ENCODE results near the gene ATXN10.

DNA sequence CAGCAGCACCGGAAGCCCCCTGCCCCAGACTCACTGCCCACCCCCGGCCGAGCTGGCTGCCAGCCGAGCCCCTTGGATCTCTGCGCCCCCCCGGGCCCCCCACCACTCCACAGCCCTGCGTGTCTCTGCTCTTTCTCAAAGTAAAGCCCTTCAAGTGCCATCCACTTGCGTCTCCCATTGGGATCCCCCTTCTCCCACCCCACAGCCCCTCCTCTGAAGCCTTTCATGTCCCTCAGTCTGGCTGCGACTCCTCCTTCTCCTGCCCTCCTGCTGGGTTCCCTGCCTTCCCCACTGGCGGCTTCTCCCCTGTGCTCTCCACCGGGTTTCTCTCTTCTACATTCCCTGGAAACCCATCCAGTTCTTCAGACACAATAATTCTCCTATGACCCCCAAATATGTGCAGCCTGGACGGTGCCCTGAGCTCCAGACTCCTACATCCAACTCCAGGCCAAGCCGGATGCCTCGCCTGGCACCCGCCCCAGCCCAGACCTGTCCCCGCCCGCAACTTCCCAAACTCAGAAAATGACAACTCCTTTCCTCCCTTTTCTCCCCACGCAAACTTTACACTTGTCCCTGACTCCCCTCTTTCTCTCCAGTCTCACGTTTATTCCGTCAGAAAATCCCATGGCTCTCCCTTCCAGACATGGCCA, 196.4 kb downstream of the ATXN10 start:
- TF ChIP-seq, protein P1, sequence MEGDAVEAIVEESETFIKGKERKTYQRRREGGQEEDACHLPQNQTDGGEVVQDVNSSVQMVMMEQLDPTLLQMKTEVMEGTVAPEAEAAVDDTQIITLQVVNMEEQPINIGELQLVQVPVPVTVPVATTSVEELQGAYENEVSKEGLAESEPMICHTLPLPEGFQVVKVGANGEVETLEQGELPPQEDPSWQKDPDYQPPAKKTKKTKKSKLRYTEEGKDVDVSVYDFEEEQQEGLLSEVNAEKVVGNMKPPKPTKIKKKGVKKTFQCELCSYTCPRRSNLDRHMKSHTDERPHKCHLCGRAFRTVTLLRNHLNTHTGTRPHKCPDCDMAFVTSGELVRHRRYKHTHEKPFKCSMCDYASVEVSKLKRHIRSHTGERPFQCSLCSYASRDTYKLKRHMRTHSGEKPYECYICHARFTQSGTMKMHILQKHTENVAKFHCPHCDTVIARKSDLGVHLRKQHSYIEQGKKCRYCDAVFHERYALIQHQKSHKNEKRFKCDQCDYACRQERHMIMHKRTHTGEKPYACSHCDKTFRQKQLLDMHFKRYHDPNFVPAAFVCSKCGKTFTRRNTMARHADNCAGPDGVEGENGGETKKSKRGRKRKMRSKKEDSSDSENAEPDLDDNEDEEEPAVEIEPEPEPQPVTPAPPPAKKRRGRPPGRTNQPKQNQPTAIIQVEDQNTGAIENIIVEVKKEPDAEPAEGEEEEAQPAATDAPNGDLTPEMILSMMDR (IDR thresholded peaks at IDR 0.05) = no peak
- TF ChIP-seq POLR2A (IDR thresholded peaks at IDR 0.05) = no peak
